ENCODE measurements around the gene LRRC4C. TPM values are rescaled to one million over a fixed set of nuclear protein-coding genes. Genes with fewer than 3 reads are reported as not detected.

Gene LRRC4C
- total and polyA plus RNA-seq, 10 of the 15 experiments (the other 5 are each of a cell fraction or from before 2014, with no cell fraction given): 1.5 TPM; not detected in 9

DNA sequence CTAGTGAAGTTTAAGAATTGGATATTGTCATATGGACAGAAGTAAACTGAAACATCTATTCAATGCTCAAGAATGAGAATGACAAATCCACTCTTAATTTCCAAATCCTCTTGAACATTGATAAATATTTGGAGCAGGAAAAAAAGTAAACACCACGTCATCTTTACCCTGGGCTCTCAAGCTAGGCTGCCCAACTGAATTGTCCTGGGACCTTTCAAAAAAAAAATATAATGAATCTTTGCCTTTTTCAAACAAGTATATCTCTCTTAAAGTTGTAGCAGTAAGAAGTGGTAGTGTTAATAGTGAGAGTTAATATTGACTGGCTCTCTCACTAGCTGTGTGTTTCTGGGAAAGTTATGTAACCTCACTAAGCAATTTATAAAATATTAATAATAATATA, 374.3 kb downstream of the LRRC4C start (continued):
- no peak for TF ChIP-seq ASH2L (IDR thresholded peaks at IDR 0.05; ENCODE audit: borderline replicate concordance, low read depth)
- TF ChIP-seq ZZZ3 (IDR thresholded peaks at IDR 0.05; ENCODE audit: control insufficient read depth, insufficient read length, low read depth): no peak
- no peak for TF ChIP-seq CHD1 (IDR thresholded peaks at IDR 0.05; ENCODE audit: low read depth, low read length)
- no peak for TF ChIP-seq EZH2 (IDR thresholded peaks at IDR 0.05; ENCODE audit: borderline replicate concordance, control insufficient read depth, low read depth, low read length)
- TF ChIP-seq KDM1A (IDR thresholded peaks at IDR 0.05; ENCODE audit: borderline replicate concordance): no peak
- no peak for TF ChIP-seq ZNF274 (IDR thresholded peaks at IDR 0.05; ENCODE audit: insufficient read depth, insufficient read length)

DNA sequence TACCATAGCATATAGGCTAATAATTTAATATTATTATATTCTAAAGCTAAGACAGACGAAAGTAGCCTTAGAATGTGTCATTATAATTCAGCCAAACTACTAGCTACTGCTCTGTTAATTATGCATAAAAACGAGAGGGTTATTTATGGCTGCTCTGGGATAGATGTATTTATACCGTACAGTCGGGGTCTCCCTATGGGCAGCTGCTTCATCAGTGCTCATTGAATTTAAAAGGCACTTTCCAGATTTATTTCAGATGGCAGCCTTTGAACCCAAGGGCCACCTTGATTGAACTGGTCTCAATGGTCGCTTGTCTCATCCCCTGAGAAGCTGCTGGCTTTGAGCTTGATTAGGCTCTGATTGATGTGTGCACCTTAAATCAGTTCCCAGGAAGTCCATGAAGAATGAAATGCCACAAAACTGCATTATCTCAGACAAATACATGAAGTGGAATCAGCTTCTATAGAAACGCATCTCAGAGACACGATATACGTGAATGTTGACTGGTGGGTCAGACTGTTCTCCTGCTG, 377.6 kb downstream of the LRRC4C start:
- SMC1A ChIA-PET (ENCODE audit: uncharacterized antibody, unreplicated experiment): interaction anchor here (1.4 kb wide), 1 partner anchor 17 kb away, joined by 5 read pairs; no protein-coding TSS in a partner anchor
- CTCF ChIA-PET: interaction anchor here (0.6 kb wide), 1 partner anchor 380 kb away, joined by 3 read pairs; no protein-coding TSS in a partner anchor
- H3K4me1 ChIP-seq (ENCODE audit: control insufficient read depth, insufficient read depth, low read length): no peaks in the 10 kb centered on the region
- RAD21 ChIA-PET (ENCODE audit: unreplicated experiment): no interaction called here
- no peak for FAIRE-seq
- POLR2A ChIA-PET: no interaction called here
- no peaks in the 10 kb centered on the region for H3K9me3 ChIP-seq (replicated peaks; ENCODE audit: control insufficient read depth, insufficient read depth, low read length)
- no peaks in the 10 kb centered on the region for H3K79me2 ChIP-seq (ENCODE audit: control insufficient read depth, insufficient read depth, low read length)
- H3K27ac ChIP-seq (ENCODE audit: control insufficient read depth, insufficient read depth): no peak overlapping the region
- no peak overlapping the region for H3K4me2 ChIP-seq (ENCODE audit: control insufficient read depth, insufficient read depth)
- intact Hi-C loops (cut with micrococcal nuclease; ENCODE audit: unreplicated experiment): no loop called here
- WGBS (ENCODE audit: insufficient coverage, insufficient replicate concordance, low lambda C conversion rate, missing lambda C conversion rate): 47% methylated on average over 8 of the region's 8 CpGs
- no peak for TF ChIP-seq MXI1 (IDR thresholded peaks at IDR 0.05; ENCODE audit: low read depth, low read length)
- no peak for TF ChIP-seq POLR2AphosphoS2 (IDR thresholded peaks at IDR 0.05; ENCODE audit: low read depth, low read length)
- TF ChIP-seq, protein P1, sequence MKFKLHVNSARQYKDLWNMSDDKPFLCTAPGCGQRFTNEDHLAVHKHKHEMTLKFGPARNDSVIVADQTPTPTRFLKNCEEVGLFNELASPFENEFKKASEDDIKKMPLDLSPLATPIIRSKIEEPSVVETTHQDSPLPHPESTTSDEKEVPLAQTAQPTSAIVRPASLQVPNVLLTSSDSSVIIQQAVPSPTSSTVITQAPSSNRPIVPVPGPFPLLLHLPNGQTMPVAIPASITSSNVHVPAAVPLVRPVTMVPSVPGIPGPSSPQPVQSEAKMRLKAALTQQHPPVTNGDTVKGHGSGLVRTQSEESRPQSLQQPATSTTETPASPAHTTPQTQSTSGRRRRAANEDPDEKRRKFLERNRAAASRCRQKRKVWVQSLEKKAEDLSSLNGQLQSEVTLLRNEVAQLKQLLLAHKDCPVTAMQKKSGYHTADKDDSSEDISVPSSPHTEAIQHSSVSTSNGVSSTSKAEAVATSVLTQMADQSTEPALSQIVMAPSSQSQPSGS (IDR thresholded peaks at IDR 0.05; ENCODE audit: low read length): no peak
- TF ChIP-seq BRCA1 (IDR thresholded peaks at IDR 0.05; ENCODE audit: low read depth, low read length): no peak
- H2AFZ ChIP-seq (ENCODE audit: control insufficient read depth, low read depth, low read length): no peak overlapping the region
- no peaks in the 10 kb centered on the region for H3K27me3 ChIP-seq (replicated peaks in 1 of 2; ENCODE audit: control insufficient read depth in 2 of 2, insufficient read depth in 2 of 2, low read length in 1 of 2)
- no TSS peak for BruUV-seq (replicated peaks)
- no peak for DNase-seq (ENCODE audit: low read depth, low spot score)
- in situ Hi-C loops (cut with MboI): no loop called here
- no peaks in the 10 kb centered on the region for H4K20me1 ChIP-seq (ENCODE audit: control insufficient read depth, insufficient read depth)
- ATAC-seq: no peak
- H3K4me3 ChIP-seq: no peak overlapping the region
- no peaks in the 10 kb centered on the region for H3K36me3 ChIP-seq (ENCODE audit: control insufficient read depth in 2 of 2, insufficient read depth in 2 of 2, low read length in 1 of 2)
- no peak overlapping the region for H3K9ac ChIP-seq (ENCODE audit: control insufficient read depth, insufficient read depth, low read length)
